ENCODE results near the gene EXOC3L1. TPM values are rescaled to one million over a fixed set of nuclear protein-coding genes. Genes with fewer than 3 reads are reported as not detected.

The EXOC3L1 gene
- total RNA-seq, 1 experiment from 2014 or later = 1.1 TPM

GRCh38 chr16:67216612-67217490 is 26.9 kb upstream of the EXOC3L1 start:
- no peak for DNase-seq (ENCODE audit: low read depth)

- DNase-seq (ENCODE audit: low read depth) = peak; percentile 30
These were observed 25.8 kb upstream of the EXOC3L1 start for GRCh38 chr16:67215706-67216105.

GRCh38 chr16:67213197-67214019 is 23.5 kb upstream of the EXOC3L1 start:
- no peak for DNase-seq (ENCODE audit: low read depth)

- peak; percentile 69 for DNase-seq (ENCODE audit: low read depth)
These were observed 22.8 kb upstream of the EXOC3L1 start for GRCh38 chr16:67212766-67213165.

GRCh38 chr16:67211674-67212073 is 21.7 kb upstream of the EXOC3L1 start:
- no peak for DNase-seq (ENCODE audit: low read depth)

GRCh38 chr16:67210069-67210937 is 20.4 kb upstream of the EXOC3L1 start:
- DNase-seq (ENCODE audit: low read depth) = no peak

- no peak for DNase-seq (ENCODE audit: low read depth)
These were observed 19.6 kb upstream of the EXOC3L1 start for GRCh38 chr16:67209565-67209964.

- no peak for DNase-seq (ENCODE audit: low read depth)
These were observed 18.4 kb upstream of the EXOC3L1 start for GRCh38 chr16:67208154-67208896.

- peak; percentile 58 for DNase-seq (ENCODE audit: low read depth)
These were observed 17.5 kb upstream of the EXOC3L1 start for GRCh38 chr16:67207249-67208091.

- no peak for DNase-seq (ENCODE audit: low read depth)
These were observed 16.9 kb upstream of the EXOC3L1 start for GRCh38 chr16:67206838-67207248.

- DNase-seq (ENCODE audit: low read depth) = no peak
These were observed 16.3 kb upstream of the EXOC3L1 start for GRCh38 chr16:67206129-67206837.

- no peak for DNase-seq (ENCODE audit: low read depth)
These were observed 14.1 kb upstream of the EXOC3L1 start for GRCh38 chr16:67204076-67204475.

- DNase-seq (ENCODE audit: low read depth) = no peak
These were observed 13.1 kb upstream of the EXOC3L1 start for GRCh38 chr16:67202956-67203493.

- no peak for DNase-seq (ENCODE audit: low read depth)
These were observed 12.5 kb upstream of the EXOC3L1 start for GRCh38 chr16:67202426-67202825.

- DNase-seq (ENCODE audit: low read depth) = no peak
These were observed 11.7 kb upstream of the EXOC3L1 start for GRCh38 chr16:67201411-67202345.

- no peak for DNase-seq (ENCODE audit: low read depth)
These were observed 10.6 kb upstream of the EXOC3L1 start for GRCh38 chr16:67200491-67200890.

- DNase-seq (ENCODE audit: low read depth) = no peak
These were observed 9.9 kb upstream of the EXOC3L1 start for GRCh38 chr16:67199808-67200198.

Measured in HT1080 (cell line).